Neutrophil (primary cell): ENCODE measurements around the gene PERCC1.
A peak's percentile ranks its signal among the peaks of the same experiment; 100 is the strongest.
"Not testable (repeated sequence)": the region's sequence is repeated elsewhere in the genome, so short reads cannot be mapped to it uniquely, and the experiment has no call there.

Source experiments
- H3K27ac ChIP-seq: fragments of 200-600 bp; sonication (generic); 2 replicates; pipeline ENCODE4 v1.5.1; 2016; ENCODE audit warnings: mild to moderate bottlenecking, moderate library complexity
- H3K27me3 ChIP-seq: fragments of 200-600 bp; sonication (generic); 2 replicates; pipeline ENCODE4 v1.6.0; 2016; ENCODE audit warnings: mild to moderate bottlenecking
- H3K36me3 ChIP-seq: fragments of 200-600 bp; sonication (generic); 2 replicates; pipeline ENCODE4 v1.5.1; 2017
- H3K4me1 ChIP-seq, 2 experiments: fragments of 200-600 bp in 1 of 2; sonication (generic) in 1 of 2; 1 replicate in 1 of 2; 2 replicates in 1 of 2; pipeline versions ENCODE4 v1.5.1 to v1.6.1; 2013 to 2016; ENCODE audit warnings: low read depth in 1 of 2, low read length in 1 of 2, mild to moderate bottlenecking in 1 of 2, moderate library complexity in 1 of 2; ENCODE audit not compliant: control insufficient read depth in 1 of 2, insufficient read depth in 1 of 2
- H3K4me3 ChIP-seq, 2 experiments: fragments of 200-600 bp in 1 of 2; sonication (generic) in 1 of 2; 1 replicate in 1 of 2; 2 replicates in 1 of 2; pipeline ENCODE4 v1.5.1; 2013 to 2016; ENCODE audit warnings: low read depth in 1 of 2, low read length in 1 of 2, mild to moderate bottlenecking in 1 of 2, moderate library complexity in 1 of 2
- H3K9me3 ChIP-seq: fragments of 200-600 bp; sonication (generic); 2 replicates; pipeline ENCODE4 v1.5.1; 2016
- TF ChIP-seq, protein P1 (sequence below): fragments of 200-600 bp; sonication (generic); IDR thresholded peaks from 2 replicates; pipeline ENCODE4 v1.5.1; 2016; ENCODE audit warnings: antibody characterized with exemption

The PERCC1 gene

DNA sequence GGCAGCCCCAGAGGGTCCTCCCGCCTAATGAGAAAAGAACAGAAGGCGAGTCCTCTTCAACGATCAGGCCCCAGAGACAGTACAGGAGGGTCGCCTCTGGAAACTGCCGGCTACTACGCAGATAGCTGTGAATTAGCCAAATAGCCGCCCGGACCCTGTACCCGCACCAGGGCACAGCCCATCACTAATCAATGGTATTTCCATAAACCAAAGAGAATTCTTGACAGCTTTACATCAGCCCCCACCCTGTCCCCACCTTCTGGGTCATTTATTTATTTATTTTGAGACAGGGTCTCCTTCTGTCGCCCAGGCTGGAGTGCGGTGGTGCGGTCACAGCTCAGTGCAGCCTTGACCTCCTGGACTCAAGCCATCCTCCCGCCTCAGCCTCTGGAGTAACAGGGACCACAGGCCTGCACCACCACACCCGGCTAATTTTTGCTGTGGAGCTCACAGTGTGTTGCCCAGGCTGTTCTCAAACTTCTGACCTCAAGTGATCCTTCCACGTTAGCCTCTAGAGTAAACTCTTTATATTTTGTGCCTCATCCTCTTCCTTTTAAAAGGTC lies 44.8 kb downstream of the PERCC1 start:
- Histone ChIP-seq H3K27me3 (no peaks in the 10 kb centered on the region), H3K27ac (peak overlapping the region; percentile 86), H3K9me3 (no peaks in the 10 kb centered on the region), H3K4me1 (peaks cover 37 to 43% of the 10 kb centered on the region in 2 experiments), H3K36me3 (no peaks in the 10 kb centered on the region), H3K4me3 (peak overlapping the region; percentile 82 to 92)
- TF ChIP-seq, protein P1, sequence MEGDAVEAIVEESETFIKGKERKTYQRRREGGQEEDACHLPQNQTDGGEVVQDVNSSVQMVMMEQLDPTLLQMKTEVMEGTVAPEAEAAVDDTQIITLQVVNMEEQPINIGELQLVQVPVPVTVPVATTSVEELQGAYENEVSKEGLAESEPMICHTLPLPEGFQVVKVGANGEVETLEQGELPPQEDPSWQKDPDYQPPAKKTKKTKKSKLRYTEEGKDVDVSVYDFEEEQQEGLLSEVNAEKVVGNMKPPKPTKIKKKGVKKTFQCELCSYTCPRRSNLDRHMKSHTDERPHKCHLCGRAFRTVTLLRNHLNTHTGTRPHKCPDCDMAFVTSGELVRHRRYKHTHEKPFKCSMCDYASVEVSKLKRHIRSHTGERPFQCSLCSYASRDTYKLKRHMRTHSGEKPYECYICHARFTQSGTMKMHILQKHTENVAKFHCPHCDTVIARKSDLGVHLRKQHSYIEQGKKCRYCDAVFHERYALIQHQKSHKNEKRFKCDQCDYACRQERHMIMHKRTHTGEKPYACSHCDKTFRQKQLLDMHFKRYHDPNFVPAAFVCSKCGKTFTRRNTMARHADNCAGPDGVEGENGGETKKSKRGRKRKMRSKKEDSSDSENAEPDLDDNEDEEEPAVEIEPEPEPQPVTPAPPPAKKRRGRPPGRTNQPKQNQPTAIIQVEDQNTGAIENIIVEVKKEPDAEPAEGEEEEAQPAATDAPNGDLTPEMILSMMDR: no peak

DNA sequence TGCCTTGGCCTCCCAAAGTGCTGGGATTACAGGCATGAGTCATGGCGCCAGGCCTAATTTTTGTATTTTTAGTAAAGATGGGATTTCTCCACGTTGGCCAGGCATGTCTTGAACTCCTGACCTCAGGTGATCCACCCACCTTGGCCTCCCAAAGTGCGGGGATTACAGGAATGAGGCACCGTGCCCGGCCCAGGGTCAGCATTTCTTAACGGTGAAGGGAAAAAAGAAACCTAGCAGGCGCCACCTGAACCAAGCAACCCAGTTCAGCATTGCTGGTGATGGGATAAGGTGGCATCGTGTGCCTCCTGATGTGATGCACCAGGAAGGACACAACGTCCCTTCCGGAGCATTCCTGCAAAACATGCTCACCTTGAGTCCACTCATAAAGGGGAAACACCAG lies 46.2 kb downstream of the PERCC1 start:
- H3K9me3 ChIP-seq: no peaks in the 10 kb centered on the region
- H3K4me1 ChIP-seq: peaks cover 23 to 29% of the 10 kb centered on the region in 2 experiments
- TF ChIP-seq, protein P1: no peak
- no peaks in the 10 kb centered on the region for H3K27me3 ChIP-seq
- no peaks in the 10 kb centered on the region for H3K36me3 ChIP-seq
- H3K4me3 ChIP-seq: no peak overlapping the region
- no peak overlapping the region for H3K27ac ChIP-seq

DNA sequence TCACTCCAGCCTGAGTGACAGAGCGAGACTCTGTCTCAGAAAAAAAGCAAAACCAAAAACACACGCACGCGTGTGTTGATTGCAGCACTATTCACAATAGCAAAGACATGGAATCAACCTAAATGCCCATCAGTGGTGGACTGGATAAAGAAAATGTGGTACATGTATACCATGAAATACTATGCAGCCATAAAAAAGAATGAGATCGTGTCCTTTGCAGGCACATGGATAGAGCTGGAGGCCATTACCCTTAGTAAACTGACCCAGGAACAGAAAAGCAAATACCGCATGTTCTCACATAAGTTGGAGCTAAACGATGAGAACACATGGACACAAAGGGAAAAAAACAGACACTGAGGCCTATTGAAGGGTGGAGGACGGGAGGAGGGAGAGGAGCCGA lies 48.1 kb downstream of the PERCC1 start:
- not testable (repeated sequence) for H3K9me3 ChIP-seq, H3K27me3 ChIP-seq, H3K27ac ChIP-seq, H3K4me3 ChIP-seq, H3K36me3 ChIP-seq
- H3K4me1 ChIP-seq: peaks cover 23% of the 10 kb centered on the region in 2 experiments

DNA sequence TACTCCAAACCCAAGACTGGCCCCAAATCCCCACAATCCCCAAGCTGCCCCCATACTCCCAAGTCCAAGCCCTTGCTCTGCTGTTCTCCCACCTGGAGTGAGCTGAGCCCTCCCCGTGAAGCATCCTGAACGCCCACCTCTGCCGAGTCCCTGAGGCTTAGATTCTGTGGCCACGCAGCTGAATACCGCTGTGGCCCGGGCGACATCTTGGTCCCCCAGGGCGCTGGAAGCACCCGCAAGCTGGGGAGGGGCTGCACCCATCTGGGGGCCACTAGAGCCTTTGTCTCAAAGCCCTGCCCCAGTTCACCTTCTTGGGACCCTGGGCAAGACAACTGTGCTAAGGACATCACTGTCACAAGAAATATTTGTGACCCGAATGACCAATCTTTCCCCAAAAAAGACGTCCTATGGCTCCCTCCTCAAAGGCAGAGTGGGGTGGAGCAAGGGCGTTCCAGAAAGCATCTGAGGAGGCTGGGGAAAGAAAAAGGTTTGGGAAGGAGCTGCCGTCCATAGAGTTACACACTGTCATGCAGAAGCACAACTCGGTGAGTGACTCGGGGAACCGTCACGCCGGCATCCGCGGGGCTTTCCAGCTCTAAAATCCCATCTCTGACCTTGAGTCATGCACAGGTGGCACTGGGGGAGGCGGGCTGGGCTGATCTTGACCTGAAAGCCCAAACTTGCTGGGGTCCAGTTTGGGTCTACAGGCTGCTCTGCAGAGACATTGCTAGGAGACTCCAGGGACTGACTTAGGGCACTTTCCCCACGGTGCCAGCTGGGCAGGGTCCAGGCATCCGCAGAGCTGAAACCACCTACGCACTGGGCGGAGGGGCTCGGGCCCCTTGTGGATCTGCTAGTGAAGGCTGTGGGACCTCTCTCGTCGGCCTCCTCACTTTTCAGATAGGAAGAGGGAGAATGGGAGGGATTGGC lies 51.3 kb downstream of the PERCC1 start:
- Histone ChIP-seq H3K36me3 (no peaks in the 10 kb centered on the region), H3K27ac (no peak overlapping the region)
- TF ChIP-seq, protein P1: no peak

More for the DNA sequence above, 51.3 kb downstream of the PERCC1 start:
- Histone ChIP-seq H3K9me3 (no peaks in the 10 kb centered on the region), H3K4me1 (peaks cover 11 to 13% of the 10 kb centered on the region in 2 experiments), H3K4me3 (no peak overlapping the region), H3K27me3 (no peaks in the 10 kb centered on the region)
